ENCODE results near the gene OTOG. TPM values are rescaled to one million over a fixed set of nuclear protein-coding genes. Genes with fewer than 3 reads are reported as not detected.

OTOG gene
- total and polyA plus RNA-seq, 11 donors, result not detected

DNA sequence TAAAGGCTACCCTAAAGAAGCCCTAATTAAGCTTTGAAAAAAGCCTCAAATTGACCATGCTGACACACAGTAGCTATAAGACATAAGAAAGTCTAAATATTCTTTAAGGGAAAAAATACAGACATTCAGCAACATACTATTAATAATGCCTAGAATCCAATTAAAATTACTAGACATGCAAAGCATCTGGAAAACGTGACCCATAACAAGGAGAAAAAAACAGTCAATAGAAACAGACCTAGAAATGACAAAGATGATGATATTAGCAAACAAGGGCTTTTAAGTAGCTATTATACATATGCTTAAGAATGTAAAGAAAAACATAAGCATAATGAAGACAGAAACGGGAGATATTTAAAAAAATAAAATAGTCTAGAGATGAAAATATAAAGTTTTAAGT, 108.6 kb downstream of the OTOG start:
- DNase-seq (no peak), ATAC-seq (no peak)
- Histone ChIP-seq H3K9me3 (peaks cover 0 to 21% (median 5%) of the 10 kb centered on the region in 12 donors), H3K4me1 (no peaks in the 10 kb centered on the region), H3K27me3 (peaks cover 0 to 10% (median 2%) of the 10 kb centered on the region in 9 donors), H3K27ac (no peak overlapping the region), H3K4me3 (no peak overlapping the region), H3K36me3 (no peaks in the 10 kb centered on the region)
- intact Hi-C loops (cut with DNase I), result no loop called here
- TF ChIP-seq, protein P1, sequence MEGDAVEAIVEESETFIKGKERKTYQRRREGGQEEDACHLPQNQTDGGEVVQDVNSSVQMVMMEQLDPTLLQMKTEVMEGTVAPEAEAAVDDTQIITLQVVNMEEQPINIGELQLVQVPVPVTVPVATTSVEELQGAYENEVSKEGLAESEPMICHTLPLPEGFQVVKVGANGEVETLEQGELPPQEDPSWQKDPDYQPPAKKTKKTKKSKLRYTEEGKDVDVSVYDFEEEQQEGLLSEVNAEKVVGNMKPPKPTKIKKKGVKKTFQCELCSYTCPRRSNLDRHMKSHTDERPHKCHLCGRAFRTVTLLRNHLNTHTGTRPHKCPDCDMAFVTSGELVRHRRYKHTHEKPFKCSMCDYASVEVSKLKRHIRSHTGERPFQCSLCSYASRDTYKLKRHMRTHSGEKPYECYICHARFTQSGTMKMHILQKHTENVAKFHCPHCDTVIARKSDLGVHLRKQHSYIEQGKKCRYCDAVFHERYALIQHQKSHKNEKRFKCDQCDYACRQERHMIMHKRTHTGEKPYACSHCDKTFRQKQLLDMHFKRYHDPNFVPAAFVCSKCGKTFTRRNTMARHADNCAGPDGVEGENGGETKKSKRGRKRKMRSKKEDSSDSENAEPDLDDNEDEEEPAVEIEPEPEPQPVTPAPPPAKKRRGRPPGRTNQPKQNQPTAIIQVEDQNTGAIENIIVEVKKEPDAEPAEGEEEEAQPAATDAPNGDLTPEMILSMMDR (IDR thresholded peaks at IDR 0.05), result no peak
- no peak for TF ChIP-seq POLR2A (IDR thresholded peaks at IDR 0.05)
- WGBS, 4 donors, result 61 to 72% (median 69%) methylated on average over 2 of the region's 2 CpGs

DNA sequence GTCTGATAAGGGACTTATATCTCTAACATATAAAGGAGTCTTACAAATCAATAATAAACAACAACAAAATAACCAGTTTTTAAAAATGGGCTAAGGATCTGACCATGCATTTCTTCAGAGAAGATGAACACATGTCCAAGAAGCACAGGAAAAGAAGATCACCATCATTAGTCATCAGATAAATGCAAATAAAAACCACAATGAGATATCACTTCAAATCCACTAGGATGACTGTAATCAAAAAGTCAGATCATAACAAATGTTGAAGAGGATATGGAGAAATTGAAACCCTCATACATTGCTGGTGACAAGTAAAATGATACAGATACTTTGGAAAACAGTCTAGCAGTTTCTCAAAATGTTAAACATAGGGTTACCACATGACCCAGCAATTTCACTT, 111.2 kb downstream of the OTOG start:
- intact Hi-C loops (cut with DNase I), result no loop called here
- no peak for TF ChIP-seq POLR2A (IDR thresholded peaks at IDR 0.05)
- TF ChIP-seq, protein P1 (IDR thresholded peaks at IDR 0.05), result no peak
- ATAC-seq, result no peak

DNA sequence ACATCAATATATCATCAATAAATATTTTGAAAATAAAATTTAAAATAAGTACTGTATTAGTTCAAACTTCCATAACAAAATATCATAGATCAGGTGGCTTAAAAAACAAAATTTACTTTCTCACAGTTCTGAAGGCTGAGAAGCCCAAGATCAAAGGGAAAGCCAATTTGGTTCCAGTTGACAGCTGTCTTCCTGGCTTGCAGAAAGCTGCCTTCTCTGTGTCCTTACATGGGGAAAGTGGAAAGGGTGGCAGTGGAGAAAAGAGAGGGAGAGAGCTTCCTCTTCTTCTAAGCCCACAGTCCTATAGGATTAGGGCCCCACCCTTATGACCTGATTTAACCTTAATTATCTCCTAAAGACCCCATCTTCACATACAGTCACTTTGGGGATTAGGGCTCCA, 121.1 kb downstream of the OTOG start:
- Histone ChIP-seq H3K9me3 (peaks cover 0 to 12% (median 0%) of the 10 kb centered on the region in 12 donors), H3K27ac (no peak overlapping the region), H3K36me3 (no peaks in the 10 kb centered on the region), H3K4me1 (no peaks in the 10 kb centered on the region), H3K27me3 (peaks cover 0 to 8% (median 0%) of the 10 kb centered on the region in 9 donors), H3K4me3 (no peak overlapping the region)
- TF ChIP-seq POLR2A (IDR thresholded peaks at IDR 0.05), result no peak
- TF ChIP-seq, protein P1 (IDR thresholded peaks at IDR 0.05), result no peak
- no peak for DNase-seq
- ATAC-seq, result no peak
- intact Hi-C loops (cut with DNase I), result no loop called here

More for the DNA sequence above, 111.2 kb downstream of the OTOG start:
- Histone ChIP-seq H3K27ac (no peak overlapping the region), H3K27me3 (no peaks in the 10 kb centered on the region), H3K36me3 (no peaks in the 10 kb centered on the region), H3K4me1 (no peaks in the 10 kb centered on the region), H3K4me3 (no peak overlapping the region), H3K9me3 (peaks cover 0 to 21% (median 5%) of the 10 kb centered on the region in 12 donors)
- DNase-seq, result no peak

DNA sequence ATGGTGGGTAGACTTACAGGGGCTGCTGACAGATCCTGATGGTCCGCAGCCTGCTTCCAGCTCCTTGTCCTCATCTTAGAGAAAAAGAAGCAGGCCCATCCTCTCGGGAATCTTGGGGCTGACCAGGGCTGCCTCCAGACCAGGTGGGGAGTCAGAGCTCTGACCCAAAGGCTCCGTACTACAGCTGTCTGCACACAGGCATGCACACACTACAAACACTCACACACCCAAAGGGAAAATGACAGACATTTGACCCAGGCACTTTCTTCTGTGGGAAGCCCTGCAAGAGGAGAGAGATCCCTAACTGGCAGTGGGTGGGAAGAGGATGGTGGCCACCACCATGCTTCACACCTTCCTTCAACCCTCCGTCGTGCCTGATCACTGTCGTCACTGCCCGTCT, 125.4 kb downstream of the OTOG start:
- ATAC-seq (no peak), DNase-seq (no peak)
- TF ChIP-seq POLR2A (IDR thresholded peaks at IDR 0.05), result no peak
- TF ChIP-seq, protein P1 (IDR thresholded peaks at IDR 0.05), result no peak
- Histone ChIP-seq H3K36me3 (no peaks in the 10 kb centered on the region), H3K9me3 (peaks cover 0 to 25% (median 11%) of the 10 kb centered on the region in 12 donors), H3K27me3 (peaks cover 0 to 14% (median 0%) of the 10 kb centered on the region in 9 donors), H3K27ac (no peak overlapping the region), H3K4me3 (no peak overlapping the region), H3K4me1 (no peaks in the 10 kb centered on the region)
- intact Hi-C loops (cut with DNase I), result no loop called here
- 62 to 74% (median 72%) methylated on average over 6 to 7 of the region's 7 CpGs for WGBS, 4 donors
